Measurements from ENCODE around the gene SLN. TPM values are rescaled to one million over a fixed set of nuclear protein-coding genes. Genes with fewer than 3 reads are reported as not detected.
A peak's percentile ranks its signal among the peaks of the same experiment; 100 is the strongest.

The SLN gene
- polyA plus RNA-seq, 10 donors = 1,162 to 2,501 (median 2,072) TPM

- no peak for DNase-seq
Measured at GRCh38 chr11:107721207-107721606, 9.4 kb upstream of the SLN start.

- no peak for DNase-seq
Measured at GRCh38 chr11:107720303-107720774, 8.5 kb upstream of the SLN start.

- DNase-seq = peak in 2 of 3 donors; percentile 72 to 88
Measured at GRCh38 chr11:107719557-107720302, 7.9 kb upstream of the SLN start.

- no peak for DNase-seq
Measured at GRCh38 chr11:107719073-107719472, 7.2 kb upstream of the SLN start.

- DNase-seq = no peak
Measured at GRCh38 chr11:107716884-107717532, 5.2 kb upstream of the SLN start.

GRCh38 chr11:107713009-107713408, 1.2 kb upstream of the SLN start:
- DNase-seq = peak in 1 of 3 donors; percentile 70

- no peak for DNase-seq
Measured at GRCh38 chr11:107710301-107710700, 1.6 kb downstream of the SLN start.

GRCh38 chr11:107708792-107709191, 3.1 kb downstream of the SLN start:
- DNase-seq = no peak

- DNase-seq = no peak
Measured at GRCh38 chr11:107707807-107708206, 4.0 kb downstream of the SLN start.

- no peak for DNase-seq
Measured at GRCh38 chr11:107707215-107707671, 4.6 kb downstream of the SLN start.

- DNase-seq = peak in 1 of 3 donors; percentile 40
Measured at GRCh38 chr11:107706531-107706930, 5.3 kb downstream of the SLN start.

GRCh38 chr11:107705027-107705426, 6.8 kb downstream of the SLN start:
- DNase-seq = no peak

- DNase-seq = no peak
Measured at GRCh38 chr11:107704451-107704850, 7.4 kb downstream of the SLN start.

- DNase-seq = no peak
Measured at GRCh38 chr11:107702723-107703122, 9.1 kb downstream of the SLN start.

- DNase-seq = no peak
Measured at GRCh38 chr11:107702109-107702660, 9.7 kb downstream of the SLN start.

GRCh38 chr11:107699371-107700285, 12.2 kb downstream of the SLN start:
- peak in 1 of 3 donors; percentile 58 for DNase-seq

- no peak for DNase-seq
Measured at GRCh38 chr11:107697291-107697690, 14.6 kb downstream of the SLN start.

- peak in 2 of 3 donors; percentile 50 to 89 for DNase-seq
Measured at GRCh38 chr11:107696140-107696539, 15.7 kb downstream of the SLN start.

- DNase-seq = no peak
Measured at GRCh38 chr11:107695446-107695845, 16.4 kb downstream of the SLN start.

GRCh38 chr11:107691000-107691750, 20.7 kb downstream of the SLN start:
- DNase-seq = peak in 1 of 3 donors; percentile 62

Measured in muscle of back (tissue), 11 donors.